HG03139 (cell line): Measurements from ENCODE around the gene C16orf46.

ENCODE experiments used
- ATAC-seq: cut with Tn5 transposase; IDR thresholded peaks from one replicate; pipeline ENCODE4 v1.9.1; 2021; ENCODE audit not compliant: unreplicated experiment

C16orf46 gene

DNA sequence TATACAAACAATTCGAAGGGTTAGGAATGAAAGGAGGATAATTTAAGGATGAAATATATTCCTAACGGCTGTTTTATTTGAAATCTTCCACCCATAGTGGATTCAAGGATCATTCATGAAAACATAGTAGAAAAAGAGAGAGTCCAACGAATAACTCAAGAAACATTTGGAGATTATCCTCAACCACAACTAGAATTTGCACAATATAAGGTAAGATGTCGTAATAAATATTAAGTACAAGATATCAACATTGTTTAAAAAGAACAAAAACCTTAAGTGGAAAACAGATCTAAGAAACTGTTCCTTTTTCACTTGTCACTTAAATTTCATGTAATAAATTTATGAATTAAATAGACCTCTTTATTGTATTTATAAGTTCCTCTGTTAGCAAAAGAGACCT lies 50.6 kb downstream of the C16orf46 start:
- no peak for ATAC-seq

DNA sequence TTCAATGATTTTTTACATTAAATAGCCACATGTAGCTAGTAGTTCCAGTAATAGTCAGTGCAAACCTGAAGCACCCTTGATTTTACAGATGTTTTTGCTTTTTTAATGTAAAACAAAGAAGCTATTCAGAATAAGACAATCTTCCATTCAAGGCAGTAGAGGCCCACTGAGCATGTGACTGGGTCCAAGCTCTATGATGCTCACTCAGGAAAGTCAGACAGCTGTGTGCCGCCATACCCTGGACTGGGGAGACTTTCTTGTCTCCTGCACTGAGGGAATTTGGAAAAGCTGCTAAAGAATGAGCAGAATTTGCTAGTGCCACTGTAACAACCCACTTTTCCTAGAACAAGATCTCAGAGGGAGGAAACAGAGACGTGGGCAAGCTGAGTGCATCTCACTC lies 58.5 kb downstream of the C16orf46 start:
- ATAC-seq: no peak

DNA sequence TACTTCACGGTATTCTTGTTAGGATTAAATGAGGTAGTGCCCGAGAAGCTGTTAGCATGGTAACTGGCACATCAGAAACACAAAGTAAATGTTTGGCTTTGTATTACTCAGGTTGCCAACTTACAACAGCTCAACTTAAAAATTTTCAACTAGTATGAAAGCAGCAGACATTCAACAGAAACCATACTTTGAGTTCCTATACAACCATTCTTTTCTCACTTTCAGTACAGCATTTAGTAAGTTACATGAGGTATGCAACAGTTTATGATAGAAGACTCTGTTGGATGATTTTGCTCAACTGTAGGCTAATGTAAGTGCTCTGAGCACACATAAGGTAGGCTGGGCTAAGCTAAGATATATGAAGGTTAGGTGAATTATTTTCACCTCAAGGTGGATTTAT lies 62.4 kb downstream of the C16orf46 start:
- ATAC-seq: no peak

DNA sequence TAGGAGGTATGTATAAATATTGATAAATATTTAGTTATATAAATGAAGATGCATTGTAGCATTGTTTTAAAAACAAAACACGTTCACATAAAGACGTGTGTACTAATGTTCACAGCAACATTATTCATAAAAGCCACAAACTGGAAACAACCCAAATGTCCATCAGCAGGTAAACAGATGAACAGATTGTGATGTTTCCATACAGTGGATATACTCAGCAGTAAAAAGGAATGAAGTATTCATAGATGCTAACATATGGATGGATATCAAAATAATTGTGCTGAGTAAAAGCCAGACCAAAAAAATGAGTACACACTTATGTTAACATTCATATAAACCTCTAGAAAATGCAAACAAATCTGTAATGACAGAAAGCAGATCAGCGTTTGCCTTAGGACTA lies 64.1 kb downstream of the C16orf46 start:
- no peak for ATAC-seq
